ENCODE data around the gene PGAM2. TPM values are rescaled to one million over a fixed set of nuclear protein-coding genes. Genes with fewer than 3 reads are reported as not detected.

PGAM2 gene
- total RNA-seq: under 0.01 TPM in 1 of 2 replicates, not detected in the other

DNA sequence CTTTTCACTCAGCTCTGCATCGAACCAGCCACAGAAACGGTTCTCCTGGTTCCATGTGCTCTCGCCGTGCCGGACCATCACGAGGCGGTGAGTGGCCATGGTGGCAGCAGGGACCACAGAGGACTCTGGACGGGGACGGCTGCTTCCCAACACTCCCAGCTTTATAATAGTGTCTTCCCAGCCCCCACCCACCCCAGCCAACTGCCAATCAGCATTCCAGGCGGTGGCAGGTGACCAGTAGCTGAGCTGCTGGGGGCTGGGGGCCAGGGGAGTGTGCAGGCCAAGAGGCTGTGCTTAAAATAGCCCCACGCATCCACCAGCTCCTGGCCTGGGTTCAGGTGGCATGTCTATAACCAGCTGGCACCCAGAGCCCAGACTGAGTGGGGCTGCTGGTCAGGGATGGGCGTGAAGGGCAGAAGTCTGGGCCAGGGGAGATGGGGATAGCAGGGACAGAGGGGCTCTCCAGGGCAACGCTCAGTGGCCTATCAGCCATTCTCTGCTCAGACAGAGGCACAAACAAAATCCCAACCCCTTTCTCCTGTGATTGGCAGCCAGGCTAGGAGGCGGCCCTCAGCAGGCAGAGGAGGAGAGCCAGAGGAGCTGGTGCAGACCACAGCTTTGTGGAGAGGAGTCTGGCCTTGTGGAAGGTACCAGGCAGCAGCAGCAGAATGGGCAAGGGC is at the start of gene PGAM2:
Gene PGAM2, minus strand, starts transcription at position 137 of the 680 bp plus-strand sequence. Its CDS starts 38 bp downstream, at position 99.
- no peak for DNase-seq (ENCODE audit: low read depth in 2 of 2)

DNA sequence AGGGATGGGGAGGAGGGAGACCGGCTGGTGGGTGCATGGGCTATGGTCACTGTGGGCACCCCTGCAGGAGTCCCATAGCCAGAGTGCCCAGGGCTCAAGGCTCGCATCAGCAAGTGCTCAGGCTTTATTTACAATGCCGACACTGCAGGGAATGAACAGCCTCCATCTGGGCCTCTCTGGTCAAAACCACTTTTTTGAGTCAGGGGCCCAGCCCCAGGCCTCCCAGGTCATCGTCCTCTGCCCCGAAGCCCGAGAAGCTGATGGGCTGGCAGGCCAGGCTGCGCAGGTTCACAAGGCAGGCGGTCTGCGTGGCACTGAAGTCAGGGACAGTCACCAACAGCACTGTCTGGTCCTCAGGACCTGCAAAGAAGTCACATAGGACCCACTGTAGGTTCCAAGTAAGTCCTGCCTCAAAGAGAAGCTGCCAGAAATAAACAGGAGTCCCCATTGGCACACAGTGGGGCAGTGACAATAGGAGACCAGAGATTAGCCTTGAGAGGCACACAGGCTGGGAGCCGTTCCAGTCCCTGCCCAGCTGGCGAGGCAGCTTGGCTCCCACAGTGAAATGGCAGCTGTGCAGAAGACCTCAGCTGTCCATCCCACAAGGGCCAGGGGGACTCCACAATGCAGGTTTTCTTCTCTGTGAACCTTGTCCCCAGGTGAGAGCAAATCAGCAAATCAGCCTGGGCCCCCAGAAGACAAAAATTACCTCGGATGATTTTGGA is 49.4 kb upstream of the PGAM2 start:
- no peak for DNase-seq (ENCODE audit: low read depth in 2 of 2)

DNA sequence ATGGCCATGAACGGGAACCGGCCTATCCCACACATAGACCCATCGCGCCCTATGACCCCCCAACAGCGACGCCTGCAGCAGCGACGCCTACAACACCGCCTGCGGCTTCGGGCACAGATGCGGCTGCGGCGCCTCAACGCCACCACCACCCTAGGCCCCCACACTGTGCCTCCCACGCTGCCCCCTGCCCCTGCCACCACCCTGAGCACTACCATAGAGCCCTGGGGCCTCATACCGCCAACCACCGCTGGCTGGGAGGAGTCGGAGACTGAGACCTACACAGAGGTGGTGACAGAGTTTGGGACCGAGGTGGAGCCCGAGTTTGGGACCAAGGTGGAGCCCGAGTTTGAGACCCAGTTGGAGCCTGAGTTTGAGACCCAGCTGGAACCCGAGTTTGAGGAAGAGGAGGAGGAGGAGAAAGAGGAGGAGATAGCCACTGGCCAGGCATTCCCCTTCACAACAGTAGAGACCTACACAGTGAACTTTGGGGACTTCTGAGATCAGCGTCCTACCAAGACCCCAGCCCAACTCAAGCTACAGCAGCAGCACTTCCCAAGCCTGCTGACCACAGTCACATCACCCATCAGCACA is 48.5 kb upstream of the PGAM2 start:
- DNase-seq (ENCODE audit: low read depth in 2 of 2): no peak

DNA sequence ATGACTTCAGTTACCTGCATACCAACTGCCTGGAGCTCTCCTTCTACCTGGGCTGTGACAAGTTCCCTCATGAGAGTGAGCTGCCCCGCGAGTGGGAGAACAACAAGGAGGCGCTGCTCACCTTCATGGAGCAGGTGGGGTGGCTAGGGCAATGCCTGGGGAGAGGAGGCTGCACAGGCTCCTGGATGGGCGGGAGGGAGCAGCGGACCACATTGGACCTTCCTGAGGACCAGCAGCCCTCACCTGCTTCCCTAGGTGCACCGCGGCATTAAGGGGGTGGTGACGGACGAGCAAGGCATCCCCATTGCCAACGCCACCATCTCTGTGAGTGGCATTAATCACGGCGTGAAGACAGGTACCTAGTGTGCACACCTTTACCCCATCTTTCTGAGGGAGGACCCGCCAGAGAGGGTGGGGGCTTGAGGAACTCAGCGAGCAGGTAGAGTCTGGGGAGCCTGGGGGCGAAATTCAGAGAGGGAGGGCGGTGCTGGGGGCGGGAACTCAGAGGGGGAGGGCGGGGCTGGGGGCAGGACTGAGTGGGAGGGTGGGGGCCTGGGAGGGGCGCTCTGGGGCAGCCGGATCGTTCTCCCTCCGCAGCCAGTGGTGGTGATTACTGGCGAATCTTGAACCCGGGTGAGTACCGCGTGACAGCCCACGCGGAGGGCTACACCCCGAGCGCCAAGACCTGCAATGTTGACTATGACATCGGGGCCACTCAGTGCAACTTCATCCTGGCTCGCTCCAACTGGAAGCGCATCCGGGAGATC is 47.8 kb upstream of the PGAM2 start:
- DNase-seq (ENCODE audit: low read depth in 2 of 2): no peak

DNA sequence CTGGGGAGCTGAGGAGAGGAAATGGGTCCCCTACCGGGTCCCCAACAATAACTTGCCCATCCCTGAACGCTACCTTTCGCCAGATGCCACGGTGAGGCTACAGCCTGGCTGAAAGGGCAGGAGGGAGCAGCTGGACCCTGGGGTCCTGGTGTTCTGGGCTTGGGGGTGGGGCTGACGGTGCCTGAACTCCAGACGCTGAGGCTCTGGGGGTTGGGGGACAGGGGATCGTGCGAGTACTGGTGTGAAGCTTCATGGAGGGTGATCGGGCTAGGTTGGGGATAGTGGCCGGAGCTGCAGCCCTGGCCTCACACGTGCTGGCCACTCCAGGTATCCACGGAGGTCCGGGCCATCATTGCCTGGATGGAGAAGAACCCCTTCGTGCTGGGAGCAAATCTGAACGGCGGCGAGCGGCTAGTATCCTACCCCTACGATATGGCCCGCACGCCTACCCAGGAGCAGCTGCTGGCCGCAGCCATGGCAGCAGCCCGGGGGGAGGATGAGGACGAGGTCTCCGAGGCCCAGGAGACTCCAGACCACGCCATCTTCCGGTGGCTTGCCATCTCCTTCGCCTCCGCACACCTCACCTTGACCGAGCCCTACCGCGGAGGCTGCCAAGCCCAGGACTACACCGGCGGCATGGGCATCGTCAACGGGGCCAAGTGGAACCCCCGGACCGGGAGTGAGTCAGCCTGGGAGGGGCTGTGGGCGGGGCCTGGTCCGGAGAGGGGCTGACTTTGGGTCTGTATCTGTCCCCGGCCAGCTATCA is 47.0 kb upstream of the PGAM2 start:
- DNase-seq (ENCODE audit: low read depth in 2 of 2): no peak

DNA sequence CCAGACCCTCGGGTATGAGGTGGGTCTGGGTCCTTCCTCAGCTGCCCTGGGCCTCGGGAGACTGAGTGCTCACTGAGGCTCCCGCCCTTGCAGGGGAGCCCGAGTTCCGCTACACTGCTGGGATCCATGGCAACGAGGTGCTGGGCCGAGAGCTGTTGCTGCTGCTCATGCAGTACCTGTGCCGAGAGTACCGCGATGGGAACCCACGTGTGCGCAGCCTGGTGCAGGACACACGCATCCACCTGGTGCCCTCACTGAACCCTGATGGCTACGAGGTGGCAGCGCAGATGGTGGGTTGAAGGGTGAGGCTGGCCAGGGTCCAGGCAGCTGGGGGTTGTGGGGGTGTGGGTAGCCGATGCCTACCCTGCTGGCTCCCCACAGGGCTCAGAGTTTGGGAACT is 46.4 kb upstream of the PGAM2 start:
- DNase-seq (ENCODE audit: low read depth in 2 of 2): no peak

DNA sequence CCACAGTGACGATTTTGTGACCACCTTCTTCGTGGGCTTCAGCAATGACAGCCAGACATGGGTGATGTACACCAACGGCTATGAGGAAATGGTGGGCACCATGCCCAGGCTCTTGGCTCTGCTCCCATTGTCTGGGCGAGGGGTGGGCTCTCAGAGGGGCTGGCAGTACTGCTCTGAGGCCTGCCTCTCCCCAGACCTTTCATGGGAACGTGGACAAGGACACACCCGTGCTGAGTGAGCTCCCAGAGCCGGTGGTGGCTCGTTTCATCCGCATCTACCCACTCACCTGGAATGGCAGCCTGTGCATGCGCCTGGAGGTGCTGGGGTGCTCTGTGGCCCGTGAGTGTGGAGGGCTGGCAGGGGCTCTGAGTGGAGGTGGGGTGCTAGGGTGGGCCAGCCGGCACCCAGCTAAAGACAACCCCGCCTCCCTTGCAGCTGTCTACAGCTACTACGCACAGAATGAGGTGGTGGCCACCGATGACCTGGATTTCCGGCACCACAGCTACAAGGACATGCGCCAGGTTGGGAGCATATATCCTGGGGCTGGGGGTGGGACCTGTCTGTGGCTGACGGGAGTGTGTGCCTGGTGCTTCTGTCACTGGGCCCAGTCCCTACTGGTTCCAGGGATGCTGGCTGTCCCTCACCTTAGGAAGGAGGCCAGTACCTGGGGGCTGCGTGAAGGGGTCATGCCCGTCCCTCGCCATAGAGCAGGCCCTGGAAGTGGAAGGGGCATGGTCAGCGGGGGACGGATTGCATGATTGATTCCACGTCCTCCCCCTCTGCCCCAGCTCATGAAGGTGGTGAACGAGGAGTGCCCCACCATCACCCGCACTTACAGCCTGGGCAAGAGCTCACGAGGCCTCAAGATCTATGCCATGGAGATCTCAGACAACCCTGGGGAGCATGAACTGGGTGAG is 45.6 kb upstream of the PGAM2 start:
- DNase-seq (ENCODE audit: low read depth in 2 of 2): no peak

DNA sequence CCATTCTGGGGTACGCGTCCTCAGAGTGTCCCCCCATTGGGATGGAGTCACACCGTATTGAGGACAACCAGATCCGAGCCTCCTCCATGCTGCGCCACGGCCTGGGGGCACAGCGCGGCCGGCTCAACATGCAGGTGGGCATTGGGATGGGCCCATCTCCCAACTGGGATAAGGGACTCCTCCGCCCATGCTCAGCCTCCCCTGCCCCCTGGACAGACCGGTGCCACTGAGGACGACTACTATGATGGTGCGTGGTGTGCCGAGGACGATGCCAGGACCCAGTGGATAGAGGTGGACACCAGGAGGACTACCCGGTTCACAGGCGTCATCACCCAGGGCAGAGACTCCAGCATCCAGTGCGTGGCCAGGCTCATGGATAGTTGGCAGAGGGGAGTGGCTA is 44.6 kb upstream of the PGAM2 start:
- DNase-seq (ENCODE audit: low read depth in 2 of 2): no peak

DNA sequence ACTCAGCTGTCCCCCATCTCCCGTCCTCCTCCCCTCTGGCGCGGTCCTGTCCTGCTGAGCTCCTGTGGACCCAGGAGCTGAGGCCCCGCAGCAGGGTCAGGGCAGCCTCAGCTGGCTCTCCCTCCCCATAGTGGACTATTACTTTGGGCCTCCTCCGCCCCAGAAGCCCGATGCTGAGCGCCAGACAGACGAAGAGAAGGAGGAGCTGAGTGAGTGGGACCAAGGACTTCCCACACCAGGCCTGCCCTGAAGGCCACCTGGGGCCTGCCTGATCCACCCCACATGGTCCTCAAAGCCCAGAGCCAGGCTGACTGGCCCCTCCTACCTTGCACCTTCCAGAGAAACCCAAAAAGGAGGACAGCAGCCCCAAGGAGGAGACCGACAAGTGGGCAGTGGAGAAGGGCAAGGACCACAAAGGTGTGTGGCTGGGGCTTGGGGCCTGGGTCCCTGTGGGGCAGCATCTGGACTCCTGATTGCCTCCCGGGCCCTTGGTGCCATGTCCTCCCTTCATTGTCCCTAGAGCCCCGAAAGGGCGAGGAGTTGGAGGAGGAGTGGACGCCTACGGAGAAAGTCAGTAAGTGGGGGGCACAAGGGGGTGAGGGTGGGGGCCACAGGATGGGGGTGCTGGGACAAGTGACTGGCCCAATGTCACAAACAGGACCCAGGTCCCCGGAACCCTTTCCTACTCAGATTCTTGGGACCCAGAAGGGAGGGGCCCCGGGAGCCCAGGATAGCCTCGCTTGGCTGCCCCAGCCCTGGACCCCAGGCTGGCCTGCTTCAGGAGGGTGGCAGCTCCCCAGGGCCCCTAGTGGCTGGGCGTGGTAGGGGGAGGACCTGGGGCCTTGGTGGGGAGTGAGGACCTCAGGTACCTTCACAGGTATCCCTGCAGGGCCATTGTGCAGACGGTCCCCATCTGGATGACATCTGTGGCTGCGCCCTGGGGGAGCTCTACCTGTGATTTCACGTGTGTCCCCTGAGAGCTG is 43.7 kb upstream of the PGAM2 start:
- DNase-seq (ENCODE audit: low read depth in 2 of 2): no peak

DNA sequence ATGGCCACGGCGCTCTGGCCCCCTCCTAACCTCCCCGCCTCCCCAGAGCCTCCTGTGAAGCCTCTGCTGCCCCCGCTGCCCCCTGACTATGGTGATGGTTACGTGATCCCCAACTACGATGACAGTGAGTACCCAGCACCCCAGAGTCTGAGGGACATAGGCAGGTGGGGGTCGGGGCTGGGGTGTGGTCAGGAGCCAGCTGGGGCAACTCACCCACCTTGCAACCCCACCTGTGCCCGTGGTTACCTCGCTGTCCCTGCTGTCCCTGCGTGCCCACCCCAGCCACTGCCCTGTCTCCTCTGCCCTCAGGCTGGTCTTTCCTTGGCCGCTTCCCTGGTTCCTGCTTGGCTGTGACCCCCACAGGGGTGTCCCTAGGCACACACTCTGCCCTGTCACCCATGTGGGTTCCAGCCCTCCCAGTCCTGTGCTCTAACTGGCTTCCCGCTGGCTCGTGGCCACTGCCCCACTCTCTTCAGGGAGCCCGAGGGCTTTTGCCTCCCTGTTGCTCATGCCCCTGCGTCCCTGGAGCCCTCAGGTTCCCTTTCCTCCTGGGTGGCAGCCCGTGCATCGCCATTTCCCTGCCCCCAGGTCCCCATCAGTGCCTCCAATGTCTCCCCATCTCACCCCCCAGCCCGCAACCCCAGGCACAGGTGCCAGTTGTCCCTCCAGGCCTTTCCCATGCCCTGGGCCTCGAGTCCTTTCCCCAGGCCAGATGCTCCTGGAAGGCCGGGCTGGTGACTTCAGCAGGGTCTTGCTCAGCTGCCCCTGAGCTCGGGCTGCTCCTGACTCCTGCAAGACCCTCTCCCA is 42.8 kb upstream of the PGAM2 start:
- DNase-seq (ENCODE audit: low read depth in 2 of 2): no peak

DNA sequence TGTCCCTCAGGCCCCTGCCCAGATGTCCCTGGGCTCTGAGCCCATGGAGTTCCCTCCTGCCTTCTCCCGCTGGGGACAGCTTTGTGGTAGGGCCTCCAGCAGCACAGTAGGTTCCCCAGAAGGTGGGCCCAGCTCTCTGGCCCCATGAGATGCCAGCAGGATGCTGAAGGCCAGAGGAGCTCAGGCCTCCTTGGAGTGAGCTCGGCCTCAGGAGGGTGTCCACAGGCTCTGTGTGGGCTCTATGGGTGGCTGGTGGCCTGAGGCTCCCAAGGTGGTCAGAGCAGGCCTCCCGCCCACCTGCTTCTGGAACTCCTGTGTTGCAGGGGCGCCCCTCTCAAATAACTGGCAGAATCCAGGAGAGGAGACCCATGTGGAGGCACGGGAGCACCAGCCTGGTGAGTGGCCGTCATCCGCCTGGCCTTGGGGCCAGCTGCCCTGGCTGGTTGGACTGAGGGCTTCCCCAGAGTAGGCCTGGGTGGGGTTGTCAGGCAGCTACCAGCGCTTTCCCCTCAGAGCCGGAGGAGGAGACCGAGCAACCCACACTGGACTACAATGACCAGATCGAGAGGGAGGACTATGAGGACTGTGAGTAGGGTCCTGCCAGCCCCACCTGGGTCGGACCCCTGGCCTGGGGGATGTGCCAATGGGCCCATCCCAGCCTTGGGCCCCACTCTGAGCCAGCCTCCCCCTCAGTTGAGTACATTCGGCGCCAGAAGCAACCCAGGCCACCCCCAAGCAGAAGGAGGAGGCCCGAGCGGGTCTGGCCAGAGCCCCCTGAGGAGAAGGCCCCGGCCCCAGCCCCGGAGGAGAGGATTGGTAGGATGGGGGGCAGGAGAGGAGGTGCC is 42.0 kb upstream of the PGAM2 start:
- DNase-seq (ENCODE audit: low read depth in 2 of 2): no peak

DNA sequence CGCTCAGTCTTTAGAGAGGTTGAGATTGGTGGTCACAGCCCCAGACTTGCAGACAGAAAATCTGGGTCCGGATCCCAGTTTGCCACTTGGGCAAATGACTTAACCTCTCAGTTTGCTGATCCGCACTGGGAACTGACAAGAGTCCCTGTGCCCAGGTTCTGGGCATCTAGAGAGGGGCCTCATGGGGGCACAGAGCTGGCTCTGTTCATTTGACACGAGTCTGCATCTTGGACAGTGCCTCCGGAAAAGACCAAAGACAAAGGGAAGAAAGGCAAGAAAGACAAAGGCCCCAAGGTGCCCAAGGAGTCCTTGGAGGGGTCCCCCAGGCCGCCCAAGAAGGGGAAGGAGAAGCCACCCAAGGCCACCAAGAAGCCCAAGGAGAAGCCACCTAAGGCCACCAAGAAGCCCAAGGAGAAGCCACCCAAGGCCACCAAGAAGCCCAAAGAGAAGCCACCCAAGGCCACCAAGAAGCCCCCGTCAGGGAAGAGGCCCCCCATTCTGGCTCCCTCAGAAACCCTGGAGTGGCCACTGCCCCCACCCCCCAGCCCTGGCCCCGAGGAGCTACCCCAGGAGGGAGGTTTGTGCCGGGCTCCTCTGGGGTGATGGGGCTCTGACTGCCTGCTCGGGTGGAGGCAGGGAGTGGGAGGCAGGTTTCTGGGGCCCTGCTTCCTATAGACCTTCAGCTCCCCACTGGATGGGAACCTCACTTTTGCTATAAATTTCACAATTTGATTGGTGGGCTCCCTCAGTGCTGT is 41.1 kb upstream of the PGAM2 start:
- DNase-seq (ENCODE audit: low read depth in 2 of 2): no peak

DNA sequence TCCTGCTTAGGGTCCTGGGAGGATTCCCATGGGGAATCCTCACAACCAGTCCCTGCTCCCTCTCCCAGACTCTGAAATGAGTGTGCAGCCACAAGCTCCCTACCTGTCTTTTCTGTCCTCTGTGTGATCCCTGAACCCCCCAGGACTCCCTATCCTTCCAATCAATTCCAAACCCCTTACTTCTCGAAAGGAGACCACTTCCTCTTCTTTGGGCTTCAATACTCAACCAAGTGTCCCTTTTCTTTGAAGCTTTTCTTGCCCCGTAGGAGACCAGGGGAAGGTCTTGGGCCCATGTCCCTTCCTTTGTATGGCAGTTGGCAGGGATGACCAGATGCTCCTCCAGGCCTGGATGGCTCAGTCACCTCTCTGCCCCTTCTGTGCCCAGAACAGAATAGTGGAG is 40.5 kb upstream of the PGAM2 start:
- DNase-seq (ENCODE audit: low read depth in 2 of 2): no peak

DNA sequence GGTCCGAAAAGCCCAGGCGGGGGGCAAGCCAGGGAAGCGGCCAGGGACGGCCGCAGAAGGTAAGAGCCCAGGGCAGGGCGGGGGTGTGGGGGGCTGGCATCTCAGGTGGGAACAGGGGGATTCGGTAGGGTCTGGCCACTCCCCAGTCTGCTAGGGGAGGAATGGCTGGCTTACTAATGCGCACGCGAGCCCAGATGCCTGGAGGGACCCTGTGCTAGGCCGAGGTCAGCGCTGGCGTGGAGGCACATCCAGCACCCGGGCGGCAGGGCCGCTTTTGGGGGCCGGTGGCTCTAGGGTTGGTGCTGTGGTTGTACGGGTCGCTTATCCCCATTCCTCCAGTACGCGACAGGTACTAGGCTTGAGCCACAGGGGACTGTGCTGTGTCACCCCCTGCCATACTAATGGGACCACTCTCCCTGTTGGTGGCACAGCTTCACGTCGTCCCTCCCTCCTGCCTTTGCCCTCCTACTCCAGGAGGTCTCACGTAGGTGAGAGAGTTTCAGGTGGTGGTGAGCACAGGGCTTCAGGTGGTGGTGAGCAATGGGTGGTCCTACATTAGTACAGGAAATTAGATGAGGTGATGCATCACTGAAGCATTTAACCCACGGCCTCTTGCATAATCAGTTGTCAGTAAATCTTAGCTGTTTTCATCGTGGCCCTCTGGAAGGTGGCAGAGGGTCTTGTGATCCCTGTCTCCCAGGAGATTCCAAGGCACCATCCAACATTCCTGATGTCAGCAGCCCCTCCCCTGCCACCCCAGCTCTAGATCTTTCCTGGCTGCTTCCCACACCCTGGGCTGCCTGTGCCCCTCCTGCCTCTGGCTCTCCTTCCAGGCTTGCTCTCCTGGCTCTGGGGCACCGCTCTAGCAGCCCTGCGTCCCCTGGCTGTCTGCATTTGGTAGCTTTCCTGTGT is 39.7 kb upstream of the PGAM2 start:
- no peak for DNase-seq (ENCODE audit: low read depth in 2 of 2)
